B cell (primary cell): ENCODE measurements around the gene ARHGEF10L.

ENCODE experiments used
- EZH2 ChIP-seq: IDR thresholded peaks from 2 replicates; pipeline ENCODE4 v1.6.1; 2012; ENCODE audit warnings: borderline replicate concordance, low read depth, mild to moderate bottlenecking, moderate library complexity, low read length; ENCODE audit not compliant: insufficient read depth, poor library complexity, severe bottlenecking
- TF ChIP-seq, protein P1 (sequence below): fragments of 200-600 bp; IDR thresholded peaks from one replicate; pipeline ENCODE4 v1.8.0; 2022; ENCODE audit warnings: antibody characterized with exemption, mild to moderate bottlenecking

- TF ChIP-seq, protein P1, sequence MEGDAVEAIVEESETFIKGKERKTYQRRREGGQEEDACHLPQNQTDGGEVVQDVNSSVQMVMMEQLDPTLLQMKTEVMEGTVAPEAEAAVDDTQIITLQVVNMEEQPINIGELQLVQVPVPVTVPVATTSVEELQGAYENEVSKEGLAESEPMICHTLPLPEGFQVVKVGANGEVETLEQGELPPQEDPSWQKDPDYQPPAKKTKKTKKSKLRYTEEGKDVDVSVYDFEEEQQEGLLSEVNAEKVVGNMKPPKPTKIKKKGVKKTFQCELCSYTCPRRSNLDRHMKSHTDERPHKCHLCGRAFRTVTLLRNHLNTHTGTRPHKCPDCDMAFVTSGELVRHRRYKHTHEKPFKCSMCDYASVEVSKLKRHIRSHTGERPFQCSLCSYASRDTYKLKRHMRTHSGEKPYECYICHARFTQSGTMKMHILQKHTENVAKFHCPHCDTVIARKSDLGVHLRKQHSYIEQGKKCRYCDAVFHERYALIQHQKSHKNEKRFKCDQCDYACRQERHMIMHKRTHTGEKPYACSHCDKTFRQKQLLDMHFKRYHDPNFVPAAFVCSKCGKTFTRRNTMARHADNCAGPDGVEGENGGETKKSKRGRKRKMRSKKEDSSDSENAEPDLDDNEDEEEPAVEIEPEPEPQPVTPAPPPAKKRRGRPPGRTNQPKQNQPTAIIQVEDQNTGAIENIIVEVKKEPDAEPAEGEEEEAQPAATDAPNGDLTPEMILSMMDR = no peak
- TF ChIP-seq EZH2 = no peak
Observed at GRCh38 chr1:17679856-17680255, 140.4 kb downstream of the ARHGEF10L start.
